Lung microvascular endothelial cell (primary cell): Measurements from ENCODE around the gene MTCL3.
A peak's percentile ranks its signal among the peaks of the same experiment; 100 is the strongest.

Experiments
- DNase-seq, 2 donors: peaks; one replicate each; pipeline versions ENCODE4 v3.0.0 to v3.0.0-alpha.2; 2010; ENCODE audit warnings: low read depth in 2 of 2

Gene MTCL3

GRCh38 chr6:127468936-127469335 lies 50.2 kb downstream of the MTCL3 start:
- DNase-seq: no peak

- no peak for DNase-seq
Measured at GRCh38 chr6:127466416-127466815, 52.7 kb downstream of the MTCL3 start.

GRCh38 chr6:127464881-127465459 lies 54.2 kb downstream of the MTCL3 start:
- DNase-seq: peak; percentile 70 to 78

GRCh38 chr6:127464161-127464880 lies 54.8 kb downstream of the MTCL3 start:
- no peak for DNase-seq

- no peak for DNase-seq
Measured at GRCh38 chr6:127463056-127463455, 56.1 kb downstream of the MTCL3 start.

GRCh38 chr6:127462376-127462775 lies 56.8 kb downstream of the MTCL3 start:
- no peak for DNase-seq

- DNase-seq: no peak
Measured at GRCh38 chr6:127460465-127460864, 58.7 kb downstream of the MTCL3 start.

- DNase-seq: peak in 1 of 2 donors; percentile 24
Measured at GRCh38 chr6:127459231-127459641, 59.9 kb downstream of the MTCL3 start, which contains the start of gene KIAA0408. Gene KIAA0408, minus strand, starts transcription at chr6:127459389. Its CDS starts 5,408 bp downstream, at chr6:127453981.

- no peak for DNase-seq
Measured at GRCh38 chr6:127458817-127459216, 60.3 kb downstream of the MTCL3 start.

GRCh38 chr6:127458222-127458621 lies 60.9 kb downstream of the MTCL3 start:
- no peak for DNase-seq

- DNase-seq: no peak
Measured at GRCh38 chr6:127457456-127458064, 61.6 kb downstream of the MTCL3 start.

GRCh38 chr6:127456465-127456864 lies 62.7 kb downstream of the MTCL3 start:
- no peak for DNase-seq

GRCh38 chr6:127453845-127454619 lies 65.1 kb downstream of the MTCL3 start:
- DNase-seq: no peak

- DNase-seq: no peak
Measured at GRCh38 chr6:127452803-127453202, 66.3 kb downstream of the MTCL3 start.

GRCh38 chr6:127451388-127451787 lies 67.7 kb downstream of the MTCL3 start:
- no peak for DNase-seq

GRCh38 chr6:127447780-127448179 lies 71.4 kb downstream of the MTCL3 start:
- no peak for DNase-seq

GRCh38 chr6:127446356-127446755 lies 72.8 kb downstream of the MTCL3 start:
- DNase-seq: no peak

- DNase-seq: no peak
Measured at GRCh38 chr6:127441881-127442280, 77.3 kb downstream of the MTCL3 start.

- no peak for DNase-seq
Measured at GRCh38 chr6:127439718-127440117, 79.4 kb downstream of the MTCL3 start.

- DNase-seq: no peak
Measured at GRCh38 chr6:127436578-127437110, 82.5 kb downstream of the MTCL3 start.

GRCh38 chr6:127435626-127436220 lies 83.4 kb downstream of the MTCL3 start:
- DNase-seq: no peak
